Keratinocyte (primary cell): ENCODE data around the gene AMMECR1.

Source experiments
- EZH2 ChIP-seq: IDR thresholded peaks from one replicate; pipeline ENCODE4 v1.6.1; 2012; ENCODE audit warnings: inconsistent platforms, mild to moderate bottlenecking, low read length, moderate library complexity
- TF ChIP-seq, protein P1 (sequence below), 3 experiments: IDR thresholded peaks in 1 of 3; conservative IDR thresholded peaks in 1 of 3; optimal IDR thresholded peaks in 1 of 3; 2 replicates in 2 of 3; 3 replicates in 1 of 3; pipeline versions ENCODE3 to v1.5.1; 2011; ENCODE audit warnings: low read length in 3 of 3, mild to moderate bottlenecking in 3 of 3, moderate library complexity in 2 of 3, control low read depth in 1 of 3, inconsistent platforms in 1 of 3; ENCODE audit not compliant: insufficient read depth in 2 of 3; ENCODE audit errors: extremely low read depth in 1 of 3

- TF ChIP-seq EZH2 = no peak
- TF ChIP-seq, protein P1, sequence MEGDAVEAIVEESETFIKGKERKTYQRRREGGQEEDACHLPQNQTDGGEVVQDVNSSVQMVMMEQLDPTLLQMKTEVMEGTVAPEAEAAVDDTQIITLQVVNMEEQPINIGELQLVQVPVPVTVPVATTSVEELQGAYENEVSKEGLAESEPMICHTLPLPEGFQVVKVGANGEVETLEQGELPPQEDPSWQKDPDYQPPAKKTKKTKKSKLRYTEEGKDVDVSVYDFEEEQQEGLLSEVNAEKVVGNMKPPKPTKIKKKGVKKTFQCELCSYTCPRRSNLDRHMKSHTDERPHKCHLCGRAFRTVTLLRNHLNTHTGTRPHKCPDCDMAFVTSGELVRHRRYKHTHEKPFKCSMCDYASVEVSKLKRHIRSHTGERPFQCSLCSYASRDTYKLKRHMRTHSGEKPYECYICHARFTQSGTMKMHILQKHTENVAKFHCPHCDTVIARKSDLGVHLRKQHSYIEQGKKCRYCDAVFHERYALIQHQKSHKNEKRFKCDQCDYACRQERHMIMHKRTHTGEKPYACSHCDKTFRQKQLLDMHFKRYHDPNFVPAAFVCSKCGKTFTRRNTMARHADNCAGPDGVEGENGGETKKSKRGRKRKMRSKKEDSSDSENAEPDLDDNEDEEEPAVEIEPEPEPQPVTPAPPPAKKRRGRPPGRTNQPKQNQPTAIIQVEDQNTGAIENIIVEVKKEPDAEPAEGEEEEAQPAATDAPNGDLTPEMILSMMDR (optimal IDR thresholded peaks at IDR 0.05 in 1 of 3, IDR thresholded peaks at IDR 0.05 in 1 of 3, conservative IDR thresholded peaks at IDR 0.05 in 1 of 3; ENCODE audit: extremely low read depth in 1 of 3, insufficient read depth in 2 of 3, low read length in 3 of 3) = no peak
Measured at GRCh38 chrX:110159235-110159634, 158.7 kb downstream of the AMMECR1 start.
